Astrocyte (in vitro differentiated cells and primary cell): ENCODE data around the gene CBLN3. TPM values are rescaled to one million over a fixed set of nuclear protein-coding genes. Genes with fewer than 3 reads are reported as not detected.

Experiments
- DNase-seq: peaks from one replicate; pipeline ENCODE4 v3.0.0-alpha.2; 2010; ENCODE audit warnings: low read depth
- FAIRE-seq: peaks from 2 replicates; lab custom pipeline; 2011; peaks lifted over from hg19 to GRCh38; lab: Jason Lieb, UNC
- H2AFZ ChIP-seq: 2 replicates; pipeline ENCODE4 v1.6.0; 2012; ENCODE audit warnings: low read depth, low read length, inconsistent platforms
- H3K27ac ChIP-seq: 2 replicates; pipeline ENCODE4 v1.5.1; 2011; ENCODE audit warnings: low read depth, low read length, inconsistent platforms
- H3K27me3 ChIP-seq: 2 replicates; pipeline ENCODE4 v1.6.0; 2011; ENCODE audit warnings: low read length, inconsistent platforms; ENCODE audit not compliant: insufficient read depth
- H3K36me3 ChIP-seq: 2 replicates; pipeline ENCODE4 v1.5.1; 2011; ENCODE audit warnings: low read length, inconsistent platforms; ENCODE audit not compliant: insufficient read depth
- H3K4me1 ChIP-seq: 2 replicates; pipeline ENCODE4 v1.5.1; 2011; ENCODE audit warnings: low read length, inconsistent platforms; ENCODE audit not compliant: insufficient read depth
- H3K4me2 ChIP-seq: 2 replicates; pipeline ENCODE4 v1.6.0; 2012; ENCODE audit warnings: low read length, inconsistent platforms
- H3K4me3 ChIP-seq: 2 replicates; pipeline ENCODE4 v1.5.1; 2011; ENCODE audit warnings: low read depth, mild to moderate bottlenecking, low read length, inconsistent platforms; ENCODE audit not compliant: insufficient read depth
- H3K79me2 ChIP-seq: 2 replicates; pipeline ENCODE4 v1.6.0; 2012; ENCODE audit warnings: mild to moderate bottlenecking, low read length, inconsistent platforms; ENCODE audit not compliant: insufficient read depth
- H3K9ac ChIP-seq: 2 replicates; pipeline ENCODE4 v1.6.0; 2012; ENCODE audit warnings: mild to moderate bottlenecking, low read length, inconsistent platforms
- H3K9me3 ChIP-seq: 2 replicates; pipeline ENCODE4 v1.5.1; 2012; ENCODE audit warnings: low read depth, mild to moderate bottlenecking, low read length, inconsistent platforms; ENCODE audit not compliant: insufficient read depth
- H4K20me1 ChIP-seq: 2 replicates; pipeline ENCODE4 v1.6.0; 2012; ENCODE audit warnings: low read length, inconsistent platforms; ENCODE audit not compliant: insufficient read depth
- H3K27ac Mint-ChIP-seq: one replicate; pipeline ENCODE4 v1.8.0; 2021; ENCODE audit warnings: mild to moderate bottlenecking, mixed read lengths; ENCODE audit not compliant: unreplicated experiment
- H3K27me3 Mint-ChIP-seq: one replicate; pipeline ENCODE4 v1.8.0; 2021; ENCODE audit warnings: low read depth, mixed read lengths; ENCODE audit not compliant: unreplicated experiment
- H3K36me3 Mint-ChIP-seq: one replicate; pipeline ENCODE4 v1.8.0; 2021; ENCODE audit warnings: low read depth, mixed read lengths; ENCODE audit not compliant: unreplicated experiment
- H3K4me1 Mint-ChIP-seq: one replicate; pipeline ENCODE4 v1.8.0; 2021; ENCODE audit warnings: low read depth, mixed read lengths; ENCODE audit not compliant: unreplicated experiment
- H3K4me3 Mint-ChIP-seq: one replicate; pipeline ENCODE4 v1.8.0; 2021; ENCODE audit warnings: mild to moderate bottlenecking, moderate library complexity, mixed read lengths; ENCODE audit not compliant: unreplicated experiment
- H3K9me3 Mint-ChIP-seq: one replicate; pipeline ENCODE4 v1.8.0; 2021; ENCODE audit warnings: mild to moderate bottlenecking, mixed read lengths; ENCODE audit not compliant: unreplicated experiment
- EZH2 ChIP-seq: IDR thresholded peaks from 2 replicates; pipeline ENCODE4 v1.6.1; 2012; ENCODE audit warnings: mild to moderate bottlenecking, low read length, inconsistent platforms; ENCODE audit not compliant: insufficient read depth
- total RNA-seq: library from RNA; stranded (reverse); gene quantifications from 2 replicates; pipeline ENCODE4 v1.2.1, GENCODE V29; 2021
- TF ChIP-seq, protein P1 (sequence below): IDR thresholded peaks from 2 replicates; pipeline ENCODE4 v1.5.1; 2011; ENCODE audit warnings: low read depth, mild to moderate bottlenecking, inconsistent platforms, low read length, moderate library complexity; ENCODE audit not compliant: insufficient read depth

CBLN3 gene
- total RNA-seq, 1 donor from 2014 or later: 3.9 TPM

DNA sequence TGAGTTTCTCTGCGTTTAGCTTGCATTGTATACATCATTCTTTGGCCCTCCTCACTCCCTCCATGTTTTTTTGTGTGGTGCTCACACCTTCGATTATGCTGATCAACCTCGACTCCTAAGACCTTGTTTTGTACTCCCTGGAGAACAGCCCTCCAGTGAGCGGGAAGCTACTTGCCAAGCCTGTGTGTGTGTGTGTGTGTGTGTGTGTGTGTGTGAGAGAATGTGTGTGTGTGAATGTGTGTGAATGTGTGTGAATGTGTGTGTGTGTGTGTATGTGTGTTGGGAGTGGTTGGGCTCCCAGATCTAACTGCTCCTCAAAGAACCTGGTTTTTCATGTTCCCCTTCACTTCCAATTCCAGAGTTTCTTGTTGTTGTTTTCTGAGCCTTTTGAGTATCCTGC, 24.7 kb downstream of the CBLN3 start:
- no peak for DNase-seq
- no peak overlapping the region for H3K4me3 Mint-ChIP-seq

DNA sequence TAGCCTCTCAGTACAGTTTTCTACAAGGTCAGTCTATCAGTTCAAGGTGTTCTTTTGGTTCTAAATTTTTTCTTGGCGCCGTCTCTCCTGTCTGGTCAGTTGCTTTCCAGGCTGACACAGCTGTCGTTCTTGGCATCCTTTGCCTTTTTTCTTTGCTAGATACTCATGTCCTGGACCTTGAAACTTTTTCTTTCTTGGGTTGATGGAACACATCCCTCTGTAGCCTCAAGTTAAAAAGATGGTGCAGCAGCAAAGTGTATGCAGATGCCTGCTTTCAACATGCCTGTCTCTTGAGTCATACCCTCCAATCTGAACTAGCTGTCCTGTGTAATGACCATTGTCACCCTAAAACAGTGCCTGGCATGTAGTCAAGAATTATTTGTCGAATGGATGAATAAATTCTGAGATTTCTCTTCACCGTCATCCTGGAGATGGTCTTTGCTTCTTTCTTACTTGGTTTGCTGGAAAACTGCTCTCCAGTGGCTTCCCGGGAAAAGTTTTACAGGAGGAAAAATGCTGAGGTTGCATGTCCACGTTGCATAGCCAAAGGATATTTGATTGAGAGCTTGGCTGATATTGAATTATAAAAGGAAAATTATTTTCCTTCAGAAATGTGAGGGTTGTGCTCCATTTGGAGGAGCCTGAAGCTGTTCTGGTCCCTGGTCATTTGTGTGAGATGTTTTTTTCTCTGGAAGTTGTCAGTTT, 26.0 kb downstream of the CBLN3 start:
- Mint-ChIP-seq H3K4me3 (peak overlapping the region; percentile 60), H3K27me3 (peaks cover 2% of the 10 kb centered on the region), H3K36me3 (peaks cover 8% of the 10 kb centered on the region), H3K9me3 (no peaks in the 10 kb centered on the region), H3K27ac (no peak overlapping the region), H3K4me1 (peaks cover 32% of the 10 kb centered on the region)
- no peak overlapping the region for H3K4me3 ChIP-seq
- no peaks in the 10 kb centered on the region for H3K79me2 ChIP-seq
- no peaks in the 10 kb centered on the region for H3K9me3 ChIP-seq
- no peak for TF ChIP-seq EZH2
- H3K27ac ChIP-seq: no peak overlapping the region
- no peak for DNase-seq
- H3K9ac ChIP-seq: no peak overlapping the region
- H2AFZ ChIP-seq: no peak overlapping the region
- H3K4me1 ChIP-seq: peaks cover 4% of the 10 kb centered on the region
- H4K20me1 ChIP-seq: no peaks in the 10 kb centered on the region
- H3K4me2 ChIP-seq: no peak overlapping the region
- peak; percentile 91 for FAIRE-seq
- H3K27me3 ChIP-seq: peaks cover 3% of the 10 kb centered on the region
- no peaks in the 10 kb centered on the region for H3K36me3 ChIP-seq

More for the DNA sequence above, 24.7 kb downstream of the CBLN3 start:
- peaks cover 4% of the 10 kb centered on the region for H3K4me1 ChIP-seq
- Mint-ChIP-seq H3K4me1 (peaks cover 32% of the 10 kb centered on the region), H3K36me3 (peaks cover 15% of the 10 kb centered on the region), H3K9me3 (no peaks in the 10 kb centered on the region), H3K27ac (no peak overlapping the region), H3K27me3 (peaks cover 2% of the 10 kb centered on the region)
- FAIRE-seq: peak; percentile 62
- no peak overlapping the region for H3K4me3 ChIP-seq
- TF ChIP-seq, protein P1, sequence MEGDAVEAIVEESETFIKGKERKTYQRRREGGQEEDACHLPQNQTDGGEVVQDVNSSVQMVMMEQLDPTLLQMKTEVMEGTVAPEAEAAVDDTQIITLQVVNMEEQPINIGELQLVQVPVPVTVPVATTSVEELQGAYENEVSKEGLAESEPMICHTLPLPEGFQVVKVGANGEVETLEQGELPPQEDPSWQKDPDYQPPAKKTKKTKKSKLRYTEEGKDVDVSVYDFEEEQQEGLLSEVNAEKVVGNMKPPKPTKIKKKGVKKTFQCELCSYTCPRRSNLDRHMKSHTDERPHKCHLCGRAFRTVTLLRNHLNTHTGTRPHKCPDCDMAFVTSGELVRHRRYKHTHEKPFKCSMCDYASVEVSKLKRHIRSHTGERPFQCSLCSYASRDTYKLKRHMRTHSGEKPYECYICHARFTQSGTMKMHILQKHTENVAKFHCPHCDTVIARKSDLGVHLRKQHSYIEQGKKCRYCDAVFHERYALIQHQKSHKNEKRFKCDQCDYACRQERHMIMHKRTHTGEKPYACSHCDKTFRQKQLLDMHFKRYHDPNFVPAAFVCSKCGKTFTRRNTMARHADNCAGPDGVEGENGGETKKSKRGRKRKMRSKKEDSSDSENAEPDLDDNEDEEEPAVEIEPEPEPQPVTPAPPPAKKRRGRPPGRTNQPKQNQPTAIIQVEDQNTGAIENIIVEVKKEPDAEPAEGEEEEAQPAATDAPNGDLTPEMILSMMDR: no peak
- TF ChIP-seq EZH2: no peak
- H3K4me2 ChIP-seq: no peak overlapping the region
- no peaks in the 10 kb centered on the region for H4K20me1 ChIP-seq
- H2AFZ ChIP-seq: no peak overlapping the region
- peaks cover 3% of the 10 kb centered on the region for H3K27me3 ChIP-seq
- no peaks in the 10 kb centered on the region for H3K79me2 ChIP-seq
- no peaks in the 10 kb centered on the region for H3K9me3 ChIP-seq
- H3K36me3 ChIP-seq: no peaks in the 10 kb centered on the region
- H3K27ac ChIP-seq: no peak overlapping the region
- no peak overlapping the region for H3K9ac ChIP-seq

DNA sequence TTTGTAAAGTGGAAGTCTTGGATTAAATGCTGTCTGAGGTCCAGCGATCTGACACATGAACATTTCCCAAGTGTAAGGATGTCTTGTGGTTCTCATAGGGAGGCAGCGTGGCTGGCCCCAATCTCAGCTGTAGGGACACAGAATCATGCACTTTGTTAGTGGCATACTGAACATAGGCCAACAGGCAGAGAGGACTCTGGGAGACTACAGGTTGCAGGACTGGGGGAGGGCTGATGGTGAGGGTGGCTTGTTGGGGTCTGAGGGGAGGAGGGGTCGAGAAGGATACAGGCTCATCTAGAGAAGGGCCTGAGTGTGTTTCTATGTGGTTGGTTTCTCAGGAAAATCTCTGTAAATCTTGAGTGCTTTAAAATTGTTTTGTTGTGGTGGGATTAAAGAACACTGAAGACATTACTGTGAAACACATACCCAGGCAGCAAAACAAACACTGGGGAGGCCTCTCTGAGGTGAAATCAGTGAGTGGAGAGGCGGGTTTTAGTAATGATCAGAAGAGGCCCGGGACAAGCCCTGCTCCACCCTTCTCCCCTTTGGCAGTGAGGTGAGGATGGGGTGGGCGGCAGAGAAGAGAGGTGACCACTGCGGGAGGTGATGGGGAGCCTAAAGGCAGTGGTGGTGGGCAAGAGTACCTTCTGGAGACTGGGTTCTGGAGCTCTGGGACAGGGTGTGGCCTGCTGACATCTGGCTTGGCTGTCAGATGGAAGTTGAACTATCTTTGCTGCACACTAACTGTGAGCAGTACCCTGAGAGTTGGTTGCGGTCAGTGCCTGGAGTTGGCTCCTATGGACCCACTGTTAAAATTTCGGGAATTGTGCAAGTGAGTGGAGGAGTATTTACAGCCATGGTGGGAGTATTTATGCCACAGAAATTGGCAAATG, 27.4 kb downstream of the CBLN3 start:
- Histone ChIP-seq H3K27me3 (peaks cover 3% of the 10 kb centered on the region), H3K4me2 (no peak overlapping the region), H3K4me3 (no peak overlapping the region), H4K20me1 (no peaks in the 10 kb centered on the region), H3K4me1 (peaks cover 4% of the 10 kb centered on the region), H3K9me3 (no peaks in the 10 kb centered on the region), H3K9ac (no peak overlapping the region), H3K27ac (no peak overlapping the region), H3K36me3 (no peaks in the 10 kb centered on the region), H3K79me2 (no peaks in the 10 kb centered on the region), H2AFZ (no peak overlapping the region)
- Mint-ChIP-seq H3K4me1 (peaks cover 32% of the 10 kb centered on the region), H3K27me3 (peaks cover 2% of the 10 kb centered on the region), H3K27ac (no peak overlapping the region), H3K36me3 (peaks cover 7% of the 10 kb centered on the region), H3K9me3 (no peaks in the 10 kb centered on the region), H3K4me3 (peak overlapping the region; percentile 40)
- TF ChIP-seq, protein P1: no peak
- TF ChIP-seq EZH2: no peak
- DNase-seq (no peak), FAIRE-seq (no peak)
